ENCODE results near the gene DENND11.

GRCh38 chr7:141712603-141713255 is 10.8 kb upstream of the DENND11 start:
- TF ChIP-seq POLR2AphosphoS5 (IDR thresholded peaks at IDR 0.05; ENCODE audit: borderline replicate concordance, low read depth, low read length) (no peak), FOXP2 (optimal IDR thresholded peaks at IDR 0.05; ENCODE audit: control extremely low read depth, extremely low read length, insufficient read depth) (no peak), EZH2 (IDR thresholded peaks at IDR 0.05) (no peak)
